ENCODE data around the gene ADRA1B.
A peak's percentile ranks its signal among the peaks of the same experiment; 100 is the strongest.

ADRA1B gene

GRCh38 chr5:160021831-160022446, 105.7 kb downstream of the ADRA1B start:
- DNase-seq: peak; percentile 56
